Stimulated activated naive CD8-positive, alpha-beta T cell treated with anti-CD3 and anti-CD28 coated beads, Interleukin-15, Interleukin-2, amounts not matched to agents 100 ng/mL and 50 ng/mL, for 24 hours (primary cell): ENCODE results near the gene PVRIG.
A peak's percentile ranks its signal among the peaks of the same experiment; 100 is the strongest.
"Not testable (repeated sequence)": the region's sequence is repeated elsewhere in the genome, so short reads cannot be mapped to it uniquely, and the experiment has no call there.

Experiments used
- H3K27ac Mint-ChIP-seq: one replicate; pipeline ENCODE4 v1.8.0; 2021; ENCODE audit warnings: mild to moderate bottlenecking, mixed read lengths
- H3K27me3 Mint-ChIP-seq: one replicate; pipeline ENCODE4 v1.8.0; 2021; ENCODE audit warnings: mixed read lengths
- H3K36me3 Mint-ChIP-seq: one replicate; pipeline ENCODE4 v1.8.0; 2021; ENCODE audit warnings: low read depth, mixed read lengths
- H3K4me1 Mint-ChIP-seq: one replicate; pipeline ENCODE4 v1.8.0; 2021; ENCODE audit warnings: low read depth, mixed read lengths
- H3K4me3 Mint-ChIP-seq: one replicate; pipeline ENCODE4 v1.8.0; 2021; ENCODE audit warnings: mild to moderate bottlenecking, mixed read lengths
- H3K9me3 Mint-ChIP-seq: one replicate; pipeline ENCODE4 v1.8.0; 2021; ENCODE audit warnings: mixed read lengths

Gene PVRIG

GRCh38 chr7:100219801-100220585, at the start of gene PVRIG:
Gene PVRIG, plus strand, starts transcription at chr7:100219949. Its CDS starts 22 bp downstream, at chr7:100219971.
- not testable (repeated sequence) for H3K27me3 Mint-ChIP-seq, H3K9me3 Mint-ChIP-seq
- Mint-ChIP-seq H3K27ac (peak within 1 kb of the TSS; percentile 92), H3K4me3 (peak within 1 kb of the TSS; percentile 95), H3K36me3 (peaks cover 38% of the 10 kb centered on the region), H3K4me1 (peaks cover 83% of the 10 kb centered on the region)

GRCh38 chr7:100170101-100170897, 49.5 kb upstream of the PVRIG start:
- no peaks in the 10 kb centered on the region for H3K36me3 Mint-ChIP-seq
- H3K4me1 Mint-ChIP-seq, result peaks cover 56% of the 10 kb centered on the region

GRCh38 chr7:100171087-100171681, 48.6 kb upstream of the PVRIG start:
- H3K4me1 Mint-ChIP-seq, result peaks cover 52% of the 10 kb centered on the region
- H3K4me3 Mint-ChIP-seq, result peak overlapping the region; percentile 71
- no peaks in the 10 kb centered on the region for H3K9me3 Mint-ChIP-seq
- no peaks in the 10 kb centered on the region for H3K36me3 Mint-ChIP-seq
- peaks cover 21% of the 10 kb centered on the region for H3K27me3 Mint-ChIP-seq
- no peak overlapping the region for H3K27ac Mint-ChIP-seq

More at GRCh38 chr7:100170101-100170897, 49.5 kb upstream of the PVRIG start:
- peak overlapping the region; percentile 71 for H3K4me3 Mint-ChIP-seq
- peak overlapping the region; percentile 63 for H3K27ac Mint-ChIP-seq
- no peaks in the 10 kb centered on the region for H3K9me3 Mint-ChIP-seq
- peaks cover 21% of the 10 kb centered on the region for H3K27me3 Mint-ChIP-seq

- peaks cover 21% of the 10 kb centered on the region for H3K27me3 Mint-ChIP-seq
- peaks cover 52% of the 10 kb centered on the region for H3K4me1 Mint-ChIP-seq
- H3K4me3 Mint-ChIP-seq, result peak overlapping the region; percentile 30
- H3K36me3 Mint-ChIP-seq, result no peaks in the 10 kb centered on the region
- H3K27ac Mint-ChIP-seq, result no peak overlapping the region
- H3K9me3 Mint-ChIP-seq, result no peaks in the 10 kb centered on the region
Measured at GRCh38 chr7:100171840-100172239, 47.9 kb upstream of the PVRIG start.

- H3K27ac Mint-ChIP-seq, result no peak overlapping the region
- no peak overlapping the region for H3K4me3 Mint-ChIP-seq
- peaks cover 40% of the 10 kb centered on the region for H3K4me1 Mint-ChIP-seq
- no peaks in the 10 kb centered on the region for H3K36me3 Mint-ChIP-seq
- no peaks in the 10 kb centered on the region for H3K9me3 Mint-ChIP-seq
- H3K27me3 Mint-ChIP-seq, result peaks cover 8% of the 10 kb centered on the region
Measured at GRCh38 chr7:100173806-100174495, 45.8 kb upstream of the PVRIG start.

- H3K27me3 Mint-ChIP-seq, result peaks cover 8% of the 10 kb centered on the region
- no peak overlapping the region for H3K27ac Mint-ChIP-seq
- H3K4me1 Mint-ChIP-seq, result peaks cover 37% of the 10 kb centered on the region
- H3K9me3 Mint-ChIP-seq, result no peaks in the 10 kb centered on the region
- no peaks in the 10 kb centered on the region for H3K36me3 Mint-ChIP-seq
- no peak overlapping the region for H3K4me3 Mint-ChIP-seq
Measured at GRCh38 chr7:100174582-100174981, 45.2 kb upstream of the PVRIG start.

- Mint-ChIP-seq H3K27me3 (peaks cover 5% of the 10 kb centered on the region), H3K4me3 (peak overlapping the region; percentile 6)
Measured at GRCh38 chr7:100175296-100175935, 44.3 kb upstream of the PVRIG start.

GRCh38 chr7:100176096-100177044, 43.4 kb upstream of the PVRIG start:
- peak overlapping the region; percentile 73 for H3K4me3 Mint-ChIP-seq
- peaks cover 38% of the 10 kb centered on the region for H3K4me1 Mint-ChIP-seq
- H3K36me3 Mint-ChIP-seq, result no peaks in the 10 kb centered on the region
- no peaks in the 10 kb centered on the region for H3K27me3 Mint-ChIP-seq
- H3K9me3 Mint-ChIP-seq, result no peaks in the 10 kb centered on the region
- no peak overlapping the region for H3K27ac Mint-ChIP-seq

More at GRCh38 chr7:100175296-100175935, 44.3 kb upstream of the PVRIG start:
- no peaks in the 10 kb centered on the region for H3K9me3 Mint-ChIP-seq
- H3K4me1 Mint-ChIP-seq, result peaks cover 35% of the 10 kb centered on the region
- H3K27ac Mint-ChIP-seq, result no peak overlapping the region
- H3K36me3 Mint-ChIP-seq, result no peaks in the 10 kb centered on the region

GRCh38 chr7:100177045-100178001, 42.4 kb upstream of the PVRIG start, which contains the start of the genes GPC2 and STAG3:
Gene GPC2, minus strand, starts transcription at chr7:100177381. Its CDS starts 182 bp downstream, at chr7:100177199.
Gene STAG3, plus strand, starts transcription at chr7:100177918. Its CDS starts 2,639 bp downstream, at chr7:100180557.
- peak within 1 kb of the TSS; percentile 49 for H3K27ac Mint-ChIP-seq
- peaks cover 43% of the 10 kb centered on the region for H3K4me1 Mint-ChIP-seq
- H3K9me3 Mint-ChIP-seq, result no peaks in the 10 kb centered on the region
- H3K4me3 Mint-ChIP-seq, result peak within 1 kb of the TSS; percentile 73
- H3K36me3 Mint-ChIP-seq, result no peaks in the 10 kb centered on the region
- no peaks in the 10 kb centered on the region for H3K27me3 Mint-ChIP-seq

GRCh38 chr7:100180084-100180483, 39.7 kb upstream of the PVRIG start:
- H3K36me3 Mint-ChIP-seq, H3K27me3 Mint-ChIP-seq, H3K9me3 Mint-ChIP-seq: not testable (repeated sequence)
- H3K4me3 Mint-ChIP-seq, result peak overlapping the region; percentile 58
- peak overlapping the region; percentile 85 for H3K27ac Mint-ChIP-seq
- peaks cover 57% of the 10 kb centered on the region for H3K4me1 Mint-ChIP-seq

- not testable (repeated sequence) for H3K4me3 Mint-ChIP-seq, H3K9me3 Mint-ChIP-seq, H3K36me3 Mint-ChIP-seq, H3K27ac Mint-ChIP-seq, H3K27me3 Mint-ChIP-seq
- H3K4me1 Mint-ChIP-seq, result peaks cover 45% of the 10 kb centered on the region
Measured at GRCh38 chr7:100182616-100183015, 37.1 kb upstream of the PVRIG start.

- H3K27me3 Mint-ChIP-seq, H3K36me3 Mint-ChIP-seq, H3K27ac Mint-ChIP-seq, H3K4me3 Mint-ChIP-seq, H3K9me3 Mint-ChIP-seq: not testable (repeated sequence)
- H3K4me1 Mint-ChIP-seq, result peaks cover 41% of the 10 kb centered on the region
Measured at GRCh38 chr7:100183090-100183489, 36.7 kb upstream of the PVRIG start.
